ENCODE data around the gene ANK2. TPM values are rescaled to one million over a fixed set of nuclear protein-coding genes. Genes with fewer than 3 reads are reported as not detected.

ANK2 gene
- total and polyA plus RNA-seq, 4 donors, result 0.32 to 2.2 (median 1.0) TPM

DNA sequence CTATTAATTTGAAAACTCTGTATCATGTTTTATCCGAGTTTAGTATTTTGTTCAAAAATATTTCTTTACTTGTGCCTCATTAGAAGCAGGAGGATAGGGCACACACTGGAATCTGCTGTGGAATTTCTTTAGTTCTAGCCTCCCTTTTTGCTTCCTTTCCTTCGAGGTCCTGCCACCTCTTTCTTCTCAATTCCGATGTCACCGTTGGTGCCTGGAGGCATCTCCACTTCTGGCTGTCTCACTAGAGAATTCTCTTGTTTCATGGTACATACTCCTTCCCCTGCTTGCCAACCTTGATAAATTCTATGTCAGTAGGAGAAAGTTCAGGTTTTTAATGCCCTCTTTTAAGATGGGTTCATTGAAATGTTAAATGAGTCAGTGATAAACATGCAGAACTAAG is 140.1 kb downstream of the ANK2 start (continued):
- TF ChIP-seq, protein P1, sequence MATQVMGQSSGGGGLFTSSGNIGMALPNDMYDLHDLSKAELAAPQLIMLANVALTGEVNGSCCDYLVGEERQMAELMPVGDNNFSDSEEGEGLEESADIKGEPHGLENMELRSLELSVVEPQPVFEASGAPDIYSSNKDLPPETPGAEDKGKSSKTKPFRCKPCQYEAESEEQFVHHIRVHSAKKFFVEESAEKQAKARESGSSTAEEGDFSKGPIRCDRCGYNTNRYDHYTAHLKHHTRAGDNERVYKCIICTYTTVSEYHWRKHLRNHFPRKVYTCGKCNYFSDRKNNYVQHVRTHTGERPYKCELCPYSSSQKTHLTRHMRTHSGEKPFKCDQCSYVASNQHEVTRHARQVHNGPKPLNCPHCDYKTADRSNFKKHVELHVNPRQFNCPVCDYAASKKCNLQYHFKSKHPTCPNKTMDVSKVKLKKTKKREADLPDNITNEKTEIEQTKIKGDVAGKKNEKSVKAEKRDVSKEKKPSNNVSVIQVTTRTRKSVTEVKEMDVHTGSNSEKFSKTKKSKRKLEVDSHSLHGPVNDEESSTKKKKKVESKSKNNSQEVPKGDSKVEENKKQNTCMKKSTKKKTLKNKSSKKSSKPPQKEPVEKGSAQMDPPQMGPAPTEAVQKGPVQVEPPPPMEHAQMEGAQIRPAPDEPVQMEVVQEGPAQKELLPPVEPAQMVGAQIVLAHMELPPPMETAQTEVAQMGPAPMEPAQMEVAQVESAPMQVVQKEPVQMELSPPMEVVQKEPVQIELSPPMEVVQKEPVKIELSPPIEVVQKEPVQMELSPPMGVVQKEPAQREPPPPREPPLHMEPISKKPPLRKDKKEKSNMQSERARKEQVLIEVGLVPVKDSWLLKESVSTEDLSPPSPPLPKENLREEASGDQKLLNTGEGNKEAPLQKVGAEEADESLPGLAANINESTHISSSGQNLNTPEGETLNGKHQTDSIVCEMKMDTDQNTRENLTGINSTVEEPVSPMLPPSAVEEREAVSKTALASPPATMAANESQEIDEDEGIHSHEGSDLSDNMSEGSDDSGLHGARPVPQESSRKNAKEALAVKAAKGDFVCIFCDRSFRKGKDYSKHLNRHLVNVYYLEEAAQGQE (IDR thresholded peaks at IDR 0.05), result no peak
- TF ChIP-seq GABPA (IDR thresholded peaks at IDR 0.05 in 1 of 2, conservative IDR thresholded peaks at IDR 0.05 in 1 of 2) (no peak), JUND (IDR thresholded peaks at IDR 0.05) (no peak), HNF4A (conservative IDR thresholded peaks at IDR 0.05) (no peak), HNF4G (IDR thresholded peaks at IDR 0.05) (no peak), RAD21 (IDR thresholded peaks at IDR 0.05) (no peak), FOXA1 (IDR thresholded peaks at IDR 0.05) (no peak), YY1 (IDR thresholded peaks at IDR 0.05) (no peak), ATF3 (IDR thresholded peaks at IDR 0.05) (no peak), EGR1 (IDR thresholded peaks at IDR 0.05; ENCODE audit: low read depth in 2 of 2) (no peak)
- TF ChIP-seq, protein P2, sequence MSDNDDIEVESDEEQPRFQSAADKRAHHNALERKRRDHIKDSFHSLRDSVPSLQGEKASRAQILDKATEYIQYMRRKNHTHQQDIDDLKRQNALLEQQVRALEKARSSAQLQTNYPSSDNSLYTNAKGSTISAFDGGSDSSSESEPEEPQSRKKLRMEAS (IDR thresholded peaks at IDR 0.05), result no peak

DNA sequence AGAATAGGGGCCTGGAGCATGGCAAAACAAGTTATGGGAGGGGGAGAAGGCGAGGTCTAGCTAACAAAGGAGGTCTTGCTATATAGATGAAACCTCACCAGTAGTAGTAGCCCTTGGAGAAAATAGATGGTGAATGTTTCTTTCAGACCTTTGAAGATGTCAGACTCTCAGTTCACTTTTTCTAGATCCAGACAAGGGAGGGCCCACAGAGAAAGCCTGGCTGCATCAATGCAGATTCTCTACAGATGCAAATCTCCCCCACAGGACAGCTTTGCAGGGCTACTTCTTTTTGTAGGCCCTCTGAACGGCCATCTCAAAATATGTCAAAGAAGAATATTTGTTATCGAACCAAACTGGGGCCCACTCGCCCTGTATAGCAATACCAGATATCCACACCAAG is 159.7 kb downstream of the ANK2 start:
- no peaks in the 10 kb centered on the region for H3K4me1 ChIP-seq (ENCODE audit: control insufficient read depth in 4 of 4, insufficient read depth in 4 of 4, low read length in 3 of 4)
- H3K9ac ChIP-seq (ENCODE audit: low read depth in 1 of 2, low read length in 2 of 2), result no peak overlapping the region
- DNase-seq (ENCODE audit: low spot score), result no peak
- H3K9me3 ChIP-seq (ENCODE audit: control insufficient read depth in 4 of 4, low read length in 3 of 4), result no peaks in the 10 kb centered on the region
- H3K36me3 ChIP-seq (ENCODE audit: control insufficient read depth in 4 of 4, insufficient read depth in 3 of 4, low read depth in 1 of 4, low read length in 3 of 4), result no peaks in the 10 kb centered on the region
- TF ChIP-seq TAF1 (conservative IDR thresholded peaks at IDR 0.05) (no peak), ATF3 (IDR thresholded peaks at IDR 0.05) (no peak), HNF4G (IDR thresholded peaks at IDR 0.05) (no peak)
- TF ChIP-seq, protein P1 (IDR thresholded peaks at IDR 0.05), result no peak
- H3K4me3 ChIP-seq (ENCODE audit: low read depth in 1 of 3, low read length in 3 of 3), result no peak overlapping the region
- WGBS, result 87% methylated on average over 4 of the region's 4 CpGs
- no peaks in the 10 kb centered on the region for H3K27me3 ChIP-seq (ENCODE audit: control insufficient read depth in 4 of 4, insufficient read depth in 4 of 4, low read length in 3 of 4)
- H3K27ac ChIP-seq (ENCODE audit: low read depth in 1 of 2, low read length in 2 of 2), result no peak overlapping the region

All from liver (tissue), 9 donors.